Left lobe of liver (tissue), 2 donors: ENCODE results near the gene TTC28. TPM values are rescaled to one million over a fixed set of nuclear protein-coding genes. Genes with fewer than 3 reads are reported as not detected.
"Not testable (repeated sequence)": the region's sequence is repeated elsewhere in the genome, so short reads cannot be mapped to it uniquely, and the experiment has no call there.

Experiments used
- ATAC-seq: fragments of 200-7000 bp; cut with Tn5 transposase; one replicate; pipeline ENCODE4 v1.9.1; 2020; ENCODE audit warnings: mild to moderate bottlenecking, moderate library complexity
- DNase-seq: peaks from one replicate; pipeline ENCODE4 v3.0.0-alpha.2; 2020; ENCODE audit warnings: low spot score
- total RNA-seq: library from RNA; stranded (reverse); gene quantifications from one replicate; pipeline ENCODE4 v1.2.1, GENCODE V29; 2021
- donor health status: DM: no; HTN: no; CAD: no; lungs with moderate emphysema.
- donor health status: DM: no; HTN: yes; CAD: no.

TTC28 gene
- total RNA-seq, 1 donor from 2014 or later = 12.3 TPM

DNA sequence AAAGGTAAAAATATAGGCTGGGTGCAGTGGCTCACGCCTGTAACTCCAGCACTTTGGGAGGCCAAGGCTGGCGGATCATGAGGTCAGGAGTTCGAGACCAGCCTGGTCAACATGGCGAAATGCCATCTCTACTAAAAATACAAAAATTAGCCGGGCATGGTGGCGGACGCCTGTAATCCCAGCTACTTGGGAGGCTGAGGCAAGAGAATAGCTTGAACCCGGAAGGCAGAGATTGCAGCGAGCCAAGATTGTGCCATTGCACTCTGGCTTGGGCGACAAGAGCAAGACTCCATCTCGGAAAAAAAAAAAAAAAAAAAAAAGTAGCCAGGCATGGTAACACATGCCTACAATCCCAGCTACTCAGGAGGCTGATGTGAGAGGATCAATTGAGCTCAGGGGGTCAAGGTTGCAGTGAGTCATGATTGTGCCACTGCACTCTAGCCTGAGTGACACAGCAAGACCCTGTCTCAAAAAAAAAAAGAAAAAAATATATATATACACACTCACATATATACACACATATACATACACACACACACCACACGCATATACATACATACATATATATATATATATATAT, 112.6 kb downstream of the TTC28 start:
- DNase-seq, ATAC-seq: not testable (repeated sequence)

DNA sequence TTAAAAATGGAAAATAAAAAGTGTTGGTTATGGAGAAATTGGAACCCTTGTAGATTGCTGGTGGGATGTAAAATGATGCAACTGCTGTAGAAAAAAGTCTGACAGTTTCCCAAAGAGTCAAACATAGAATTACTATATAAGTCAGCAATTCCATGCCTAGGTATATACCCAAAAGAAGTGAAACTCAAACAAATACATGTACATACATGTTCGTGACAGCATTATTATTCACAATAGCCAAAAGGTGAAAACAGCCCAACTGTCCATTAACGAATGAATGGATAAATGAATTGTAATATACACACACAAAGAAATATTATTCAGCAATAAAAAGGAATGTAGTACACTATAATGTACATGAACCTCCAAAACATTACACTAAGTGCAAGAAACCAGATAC, 116.0 kb downstream of the TTC28 start:
- DNase-seq (no peak), ATAC-seq (no peak)

DNA sequence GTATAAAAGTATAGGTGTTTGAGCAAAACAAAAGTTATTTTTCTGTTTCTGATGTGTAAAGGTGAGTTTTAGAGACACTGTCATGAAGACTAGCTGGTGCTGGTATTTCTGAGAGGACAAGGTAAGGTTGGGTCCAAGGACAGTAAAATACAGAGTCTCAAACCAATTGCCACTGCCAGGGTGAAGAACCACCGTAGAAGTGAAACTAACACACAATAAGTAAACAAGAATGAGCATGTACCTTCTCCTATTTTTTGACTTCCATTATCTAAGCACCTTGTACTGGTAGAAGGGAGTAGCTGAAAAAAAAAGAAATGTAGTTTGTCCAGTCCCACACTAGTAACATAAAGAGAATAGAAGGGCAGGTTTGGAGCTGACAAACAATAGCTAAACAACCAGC, 117.3 kb downstream of the TTC28 start:
- DNase-seq (no peak), ATAC-seq (no peak)

DNA sequence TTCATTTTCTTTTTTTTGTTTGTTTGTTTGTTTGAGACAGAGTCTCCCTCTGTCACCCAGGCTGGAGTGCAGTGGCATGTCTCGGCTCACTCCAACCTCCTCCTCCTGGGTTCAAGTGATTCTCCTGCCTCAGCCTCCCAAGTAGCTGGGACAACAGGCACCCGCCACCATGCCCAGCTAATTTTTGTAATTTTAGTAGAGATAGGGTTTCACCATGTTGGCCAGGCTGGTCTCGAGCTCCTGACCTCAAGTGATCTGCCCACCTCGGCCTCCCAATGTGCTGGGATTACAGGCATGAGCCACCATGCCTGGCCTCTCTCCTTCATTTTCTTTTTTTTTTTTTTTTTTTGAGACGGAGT, 118.9 kb downstream of the TTC28 start:
- ATAC-seq, DNase-seq: not testable (repeated sequence)

DNA sequence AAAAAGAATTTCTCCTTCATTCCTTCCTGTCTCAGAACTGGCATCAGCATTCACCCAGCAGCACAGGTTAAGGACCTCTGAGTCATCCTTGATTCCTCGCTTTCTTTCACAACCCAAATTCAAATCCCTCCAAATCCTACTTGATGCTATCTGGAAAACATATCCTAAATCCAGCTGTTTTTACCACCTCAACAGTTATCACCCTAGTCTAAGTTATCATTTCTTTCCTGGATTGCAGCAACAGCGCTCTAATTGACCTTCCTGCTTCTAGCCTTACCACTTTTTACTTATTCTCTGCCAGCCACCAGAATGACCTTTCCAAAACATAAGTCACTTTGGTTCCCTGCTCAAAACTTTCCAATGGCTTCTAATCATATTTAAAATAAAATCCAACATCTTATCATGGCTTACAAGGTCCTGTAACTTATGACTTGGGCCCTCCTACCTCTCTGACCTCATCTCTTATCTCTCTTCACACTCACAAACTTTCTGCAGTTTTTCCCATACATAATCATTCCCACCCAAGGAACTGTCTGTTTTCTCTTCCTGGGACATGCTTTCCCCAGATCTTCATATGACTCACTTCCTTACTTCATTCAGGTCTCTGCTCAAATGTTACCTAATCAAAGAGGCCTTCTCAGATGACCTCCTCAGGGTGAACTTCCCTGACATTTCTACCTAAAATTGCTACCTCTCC, 119.4 kb downstream of the TTC28 start:
- DNase-seq = no peak
- ATAC-seq = no peak

DNA sequence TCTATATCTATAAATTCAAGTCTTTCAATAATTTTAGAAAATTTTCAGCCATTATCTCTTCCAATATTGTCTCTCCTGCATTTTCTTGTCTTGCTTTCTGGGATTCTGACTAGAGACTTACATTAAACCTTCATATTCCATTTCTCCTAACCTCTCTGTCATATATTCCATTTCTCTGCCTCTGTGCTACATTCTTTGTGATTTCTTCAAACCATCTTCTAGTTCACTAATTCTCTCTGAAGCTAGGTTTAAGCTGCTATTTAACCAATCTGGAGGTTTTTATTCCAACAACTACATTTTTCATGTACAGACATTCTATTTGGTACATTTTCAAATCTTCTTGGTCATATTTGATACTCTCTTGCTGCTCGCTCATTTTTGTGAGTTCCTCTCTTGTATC, 122.5 kb downstream of the TTC28 start:
- DNase-seq (no peak), ATAC-seq (no peak)

DNA sequence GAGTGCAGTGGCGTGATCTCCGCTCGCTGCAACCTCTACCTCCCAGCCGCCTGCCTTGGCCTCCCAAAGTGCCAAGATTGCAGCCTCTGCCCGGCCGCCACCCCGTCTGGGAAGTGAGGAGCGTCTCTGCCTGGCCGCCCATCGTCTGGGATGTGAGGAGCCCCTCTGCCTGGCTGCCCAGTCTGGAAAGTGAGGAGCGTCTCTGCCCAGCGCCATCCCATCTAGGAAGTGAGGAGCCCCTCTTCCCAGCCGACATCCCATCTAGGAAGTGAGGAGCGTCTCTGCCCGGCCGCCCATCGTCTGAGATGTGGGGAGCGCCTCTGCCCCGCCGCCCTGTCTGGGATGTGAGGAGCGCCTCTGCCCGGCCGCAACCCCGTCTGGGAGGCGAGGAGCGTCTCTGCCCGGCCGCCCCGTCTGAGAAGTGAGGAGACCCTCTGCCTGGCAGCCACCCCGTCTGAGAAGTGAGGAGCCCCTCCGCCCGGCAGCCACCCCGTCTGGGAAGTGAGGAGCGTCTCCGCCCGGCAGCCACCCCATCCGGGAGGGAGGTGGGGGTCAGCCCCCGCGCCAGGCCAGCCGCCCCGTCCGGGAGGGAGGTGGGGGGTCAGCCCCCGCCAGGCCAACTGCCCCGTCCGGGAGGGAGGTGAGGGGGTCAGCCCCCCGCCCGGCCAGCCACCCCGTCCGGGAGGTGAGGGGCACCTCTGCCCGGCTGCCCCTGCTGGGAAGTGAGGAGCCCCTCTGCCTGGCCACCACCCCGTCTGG, 126.4 kb downstream of the TTC28 start:
- not testable (repeated sequence) for ATAC-seq, DNase-seq

DNA sequence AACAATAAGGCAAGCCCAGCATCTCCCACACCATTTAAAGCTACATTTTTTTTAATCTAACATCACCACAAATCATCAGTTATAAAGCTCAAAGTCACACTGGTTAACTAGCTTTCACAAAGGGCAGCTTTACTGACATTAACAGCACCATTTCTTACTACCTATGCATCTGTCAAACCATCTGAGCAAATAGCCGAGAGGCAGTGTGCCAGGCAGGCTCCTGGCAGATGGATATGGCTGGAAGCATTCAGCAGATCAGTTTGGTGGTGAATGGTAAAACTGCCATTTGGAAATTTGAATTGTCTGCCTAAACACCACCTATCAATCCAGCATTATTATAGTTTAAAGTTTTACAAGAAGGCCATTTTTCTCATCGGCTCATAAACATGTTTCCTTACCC, 131.2 kb downstream of the TTC28 start:
- DNase-seq (no peak), ATAC-seq (no peak)

DNA sequence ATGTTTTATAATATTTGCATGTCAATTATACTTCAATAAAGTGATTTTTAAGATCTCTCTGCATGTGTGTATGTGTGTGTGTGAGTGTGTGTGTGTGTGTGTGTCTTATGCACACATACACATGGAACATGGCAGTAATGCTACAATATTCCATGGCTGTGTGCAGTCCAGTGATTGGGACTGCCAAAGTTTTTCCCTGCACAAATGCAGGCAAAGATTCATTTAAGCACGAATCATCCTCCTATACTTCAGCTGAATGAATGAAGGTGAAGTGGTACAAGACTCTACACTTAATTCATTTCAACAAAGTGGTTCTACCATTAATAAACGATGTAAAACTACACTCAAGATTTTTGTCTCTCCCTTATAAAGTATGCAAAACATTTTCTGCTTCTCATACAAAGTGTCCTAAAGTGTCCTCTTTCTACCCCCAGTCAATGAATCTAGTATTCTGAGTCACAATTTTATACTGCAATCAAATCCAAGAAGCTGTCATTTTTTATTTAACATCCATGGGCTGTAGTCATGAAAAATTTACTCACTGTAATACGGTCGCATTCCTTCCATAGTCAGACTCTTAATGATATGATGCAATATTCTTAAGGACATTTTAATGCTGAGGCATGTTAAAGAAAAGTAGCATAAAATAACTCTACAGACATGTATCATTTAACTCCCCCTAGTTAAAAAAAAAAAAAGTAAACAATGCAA, 132.4 kb downstream of the TTC28 start:
- ATAC-seq (no peak), DNase-seq (no peak)

DNA sequence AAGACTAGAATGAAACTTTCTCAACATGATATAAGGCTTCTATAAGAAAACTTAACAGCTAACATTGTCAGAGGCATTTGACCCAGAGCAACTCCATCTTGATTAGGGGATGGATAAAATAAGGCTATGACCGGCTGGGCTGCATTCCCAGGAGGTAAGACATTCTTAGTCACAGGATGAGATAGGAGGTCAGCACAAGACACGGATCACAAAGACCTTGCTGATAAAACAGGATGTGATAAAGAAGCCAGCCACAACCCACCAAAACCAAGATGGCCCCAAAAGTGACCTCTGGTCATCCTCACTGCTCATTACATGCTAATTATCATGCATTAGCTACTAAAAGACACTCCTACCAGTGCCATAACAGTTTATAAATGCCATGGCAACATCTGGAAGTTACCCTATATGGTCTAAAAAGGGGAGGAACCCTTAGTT, 135.2 kb downstream of the TTC28 start:
- ATAC-seq (no peak), DNase-seq (no peak)

DNA sequence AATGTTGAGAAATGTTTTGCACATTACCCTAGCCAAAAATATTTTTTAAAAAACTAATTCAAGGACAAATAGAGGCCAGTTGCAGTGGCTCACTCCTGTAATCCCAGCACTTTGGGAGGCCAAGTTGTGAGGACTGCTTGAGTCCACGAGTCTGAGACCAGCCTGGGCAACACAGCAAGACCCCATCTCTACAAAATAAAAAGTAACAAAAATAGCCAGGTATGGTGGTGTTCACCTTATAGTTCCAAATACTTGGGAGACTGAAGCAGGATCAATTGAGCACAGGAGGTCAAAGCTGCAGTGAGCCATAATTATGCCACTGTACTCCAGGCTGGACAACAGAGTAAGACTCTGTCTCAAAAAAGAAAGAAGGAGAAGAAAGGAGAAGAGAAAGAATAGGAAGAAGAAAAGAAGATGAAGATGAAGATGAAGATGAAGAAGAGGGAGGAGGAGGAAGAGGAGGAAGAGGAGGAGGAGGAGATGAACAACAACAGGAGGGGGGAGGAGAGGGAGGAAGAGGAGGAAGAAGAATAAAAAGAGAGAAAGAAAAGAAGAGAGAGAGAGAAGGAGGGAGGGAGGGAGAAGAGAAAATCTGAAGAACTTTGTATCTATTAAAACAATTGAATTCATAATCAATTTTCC, 136.5 kb downstream of the TTC28 start:
- DNase-seq (no peak), ATAC-seq (no peak)

DNA sequence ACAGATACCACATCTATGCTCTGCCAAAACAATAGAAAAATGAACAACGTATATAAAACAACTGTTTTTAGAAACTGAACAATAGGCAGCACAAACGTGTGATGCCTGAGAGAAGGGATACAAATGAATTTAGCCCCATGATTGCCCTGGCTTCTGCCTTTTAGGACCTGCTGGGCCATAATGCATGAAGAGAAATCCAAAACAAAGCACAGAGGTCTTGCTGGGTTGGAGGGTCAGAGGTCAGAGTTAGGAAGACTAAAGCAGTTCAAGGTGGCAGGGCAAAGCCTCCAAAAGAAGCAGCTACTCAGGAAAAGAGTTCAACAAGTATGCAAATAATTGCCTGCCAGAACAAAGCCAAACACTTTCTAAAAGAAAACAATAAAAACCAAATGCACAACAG, 138.5 kb downstream of the TTC28 start:
- ATAC-seq = no peak

DNA sequence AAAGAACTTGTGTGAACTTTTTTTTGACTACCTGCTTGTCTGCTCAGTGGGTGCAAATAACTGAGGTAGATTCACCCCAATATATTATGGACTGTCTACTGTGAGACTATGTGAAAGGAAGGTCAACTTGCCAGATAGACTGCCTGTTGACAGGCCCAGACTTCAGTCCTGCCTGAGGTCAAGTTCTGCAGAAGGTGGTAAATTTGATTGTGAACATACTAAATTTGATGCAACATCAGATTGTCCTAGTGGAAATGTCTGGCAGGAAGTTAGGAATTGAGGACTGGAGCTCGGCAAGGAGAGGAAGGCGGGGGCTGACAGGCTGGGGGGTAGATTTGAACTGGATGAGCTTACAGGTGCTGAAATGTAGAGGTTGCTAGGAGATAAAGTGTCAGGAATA, 140.7 kb downstream of the TTC28 start:
- ATAC-seq (no peak), DNase-seq (no peak)

More for the DNA sequence above, 138.5 kb downstream of the TTC28 start:
- DNase-seq = no peak

DNA sequence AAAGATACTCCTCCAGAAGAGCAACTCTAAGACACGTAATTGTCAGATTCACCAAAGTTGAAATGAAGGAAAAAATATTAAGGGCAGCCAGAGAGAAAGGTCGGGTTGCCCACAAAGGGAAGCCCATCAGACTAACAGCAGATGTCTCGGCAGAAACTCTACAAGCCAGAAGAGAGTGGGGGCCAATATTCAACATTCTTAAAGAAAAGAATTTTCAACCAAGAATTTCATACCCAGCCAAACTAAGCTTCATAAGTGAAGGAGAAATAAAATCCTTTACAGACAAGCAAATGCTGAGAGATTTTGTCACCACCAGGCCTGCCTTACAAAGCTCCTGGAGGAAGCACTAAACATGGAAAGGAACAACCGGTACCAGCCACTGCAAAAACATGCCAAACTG, 149.1 kb downstream of the TTC28 start:
- not testable (repeated sequence) for ATAC-seq, DNase-seq

DNA sequence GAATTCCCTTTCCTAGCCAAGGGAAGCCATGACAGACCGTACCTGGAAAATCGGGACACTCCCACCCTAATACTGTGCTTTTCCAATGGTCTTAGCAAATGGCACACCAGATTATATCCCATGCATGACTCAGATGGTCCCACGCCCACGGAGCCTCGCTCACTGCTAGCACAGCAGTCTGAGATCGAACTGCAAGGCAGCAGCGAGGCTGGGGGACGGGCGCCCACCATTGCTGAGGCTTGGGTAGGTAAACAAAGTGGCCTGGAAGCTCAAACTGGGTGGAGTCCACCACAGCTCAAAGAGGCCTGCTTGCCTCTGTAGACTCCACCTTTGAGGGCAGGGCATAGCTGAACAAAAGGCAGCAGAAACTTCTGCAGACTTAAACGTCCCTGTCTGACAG, 150.5 kb downstream of the TTC28 start:
- not testable (repeated sequence) for DNase-seq, ATAC-seq

DNA sequence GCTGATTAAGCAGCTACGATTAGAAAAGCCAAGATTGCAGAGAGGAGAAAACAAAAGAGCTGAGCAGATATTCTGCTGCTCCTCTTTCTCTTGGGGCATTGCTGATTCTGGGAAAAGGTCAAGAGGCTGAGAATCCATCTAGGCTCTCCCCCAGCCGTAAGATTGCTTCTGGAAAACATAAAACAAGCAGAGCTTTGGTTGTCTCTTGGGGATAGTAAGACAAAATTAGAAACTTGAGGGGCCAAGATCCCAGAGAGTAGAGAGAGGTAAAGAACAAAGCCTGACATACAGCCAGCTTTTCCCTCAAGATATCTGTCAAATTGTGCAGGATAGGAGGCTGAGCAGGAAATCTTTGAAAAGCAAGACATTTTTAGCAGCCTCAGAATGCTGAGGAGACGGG, 158.2 kb downstream of the TTC28 start:
- DNase-seq (no peak), ATAC-seq (no peak)

DNA sequence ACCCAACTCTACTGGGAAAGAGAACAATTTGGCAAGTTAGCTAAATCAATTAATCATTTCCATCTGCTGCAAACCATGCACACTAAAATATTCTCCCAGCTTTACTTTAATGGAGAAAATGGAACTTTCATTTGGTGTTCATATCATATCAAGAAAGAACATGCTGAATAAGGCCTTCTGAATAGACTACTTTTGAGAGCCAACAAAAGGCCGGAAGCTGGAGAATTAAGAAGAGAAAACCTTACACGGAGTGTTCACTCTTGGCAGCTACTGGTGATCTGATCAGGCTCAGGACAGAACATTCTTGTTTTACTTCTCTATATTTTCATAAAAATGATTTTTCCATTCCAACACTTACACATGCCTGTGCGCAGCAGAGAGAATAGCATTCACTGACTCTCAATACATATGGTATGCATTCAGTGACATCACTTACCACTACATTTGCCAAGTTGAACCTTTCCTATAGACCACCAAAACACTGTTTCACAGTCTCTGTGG, 165.3 kb downstream of the TTC28 start:
- peak; percentile 51 for ATAC-seq
- no peak for DNase-seq

DNA sequence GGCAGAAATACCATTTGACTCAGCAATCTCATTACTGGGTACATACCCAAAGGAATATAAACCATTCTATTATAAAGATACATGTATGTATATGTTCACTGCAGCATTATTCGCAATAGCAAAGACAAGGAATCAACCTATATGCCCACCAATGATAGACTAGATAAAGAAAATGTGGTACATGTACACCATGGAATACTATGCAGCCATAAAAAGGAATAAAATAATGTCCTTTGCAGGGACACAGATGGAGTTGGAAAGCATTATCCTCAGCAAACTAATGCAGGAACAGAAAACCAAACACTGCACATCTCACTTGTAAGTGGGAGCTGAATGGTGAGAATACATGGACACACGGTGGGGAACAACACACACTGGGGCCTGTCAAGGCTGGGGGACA, 167.3 kb downstream of the TTC28 start:
- ATAC-seq, DNase-seq: not testable (repeated sequence)

DNA sequence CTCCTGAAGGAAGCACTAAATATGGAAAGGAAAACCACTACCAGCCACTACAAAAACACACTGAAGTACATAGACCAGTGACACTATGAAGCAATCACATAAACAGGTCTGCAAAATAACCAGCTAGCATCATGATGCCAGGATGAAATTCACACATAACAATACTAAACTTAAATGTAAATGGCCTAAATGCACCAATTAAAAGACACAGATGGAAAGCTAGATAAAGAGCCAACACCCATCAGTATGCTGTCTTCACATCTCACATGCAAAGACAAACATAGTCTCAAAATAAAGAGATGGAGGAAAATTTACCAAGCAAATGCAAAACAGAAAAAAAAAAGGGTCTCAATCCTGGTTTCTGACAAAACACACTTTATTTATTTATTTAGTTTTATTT, 171.7 kb downstream of the TTC28 start:
- DNase-seq (no peak), ATAC-seq (no peak)

DNA sequence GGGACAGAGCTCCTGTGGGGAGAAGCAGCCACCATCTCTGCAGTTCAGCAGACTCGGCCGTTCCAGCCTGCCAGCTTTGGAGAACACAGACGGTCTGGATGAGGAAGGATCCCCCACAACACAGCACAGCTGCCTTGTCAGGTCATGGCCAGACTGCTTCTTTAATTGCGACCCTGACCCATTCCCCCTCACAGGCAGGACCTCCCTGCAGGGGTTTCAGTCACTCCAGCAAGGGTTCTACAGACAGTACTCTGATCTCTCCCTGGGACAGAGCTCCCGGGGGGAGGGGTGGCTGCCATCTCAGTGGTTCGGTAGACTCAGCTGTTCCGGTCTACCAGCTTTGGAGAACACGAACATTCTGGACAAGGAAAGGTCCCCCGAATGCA, 173.5 kb downstream of the TTC28 start:
- no peak for DNase-seq

More for the DNA sequence above, 173.5 kb downstream of the TTC28 start:
- no peak for ATAC-seq
